AG04450 (cell line): ENCODE results near the gene SNPH. TPM values are rescaled to one million over a fixed set of nuclear protein-coding genes. Genes with fewer than 3 reads are reported as not detected.

Experiments used
- CTCF ChIA-PET: fragments of 300-600, 350-600 bp; formaldehyde crosslinking; extraction: SDS; loops from one replicate; lab custom pipeline; 2022; ENCODE audit warnings: antibody characterized with exemption, inconsistent platforms; lab: Charles Lee
- POLR2A ChIA-PET: fragments of 350-600 bp; formaldehyde crosslinking; extraction: SDS; loops from one replicate; lab custom pipeline; 2021; ENCODE audit warnings: antibody characterized with exemption, inconsistent platforms; lab: Yijun Ruan, JAX
- DNase-seq: peaks from one replicate; pipeline ENCODE4 v3.0.0-alpha.2; 2011; ENCODE audit warnings: low read depth, low spot score
- H3K27ac ChIP-seq: one replicate; pipeline ENCODE4 v1.5.1; 2012; ENCODE audit warnings: low read depth, low read length, control low read depth
- H3K27me3 ChIP-seq: one replicate; pipeline ENCODE4 v1.6.0; 2012; ENCODE audit warnings: low read length; ENCODE audit not compliant: control insufficient read depth, insufficient read depth
- H3K4me3 ChIP-seq: 2 replicates; pipeline ENCODE4 v1.5.1; 2011; ENCODE audit warnings: mild to moderate bottlenecking, low read depth, low read length, control low read depth
- H3K9me3 ChIP-seq: 2 replicates; pipeline ENCODE4 v1.5.1; 2012; ENCODE audit warnings: low read length; ENCODE audit not compliant: control insufficient read depth, insufficient read depth
- CTCF ChIP-seq: IDR thresholded peaks from 2 replicates; pipeline ENCODE4 v1.5.1; 2011; ENCODE audit warnings: low read depth, low read length, control low read depth, inconsistent platforms
- polyA plus RNA-seq: library from polyadenylated mRNA; depleted of rRNA; stranded (reverse); fragments of >200 nt; gene quantifications from 2 replicates; pipeline ENCODE4 v1.2.3, GENCODE V29; 2011

Gene SNPH
- polyA plus RNA-seq, 1 experiment = 1.5 TPM

GRCh38 chr20:1333462-1334369 is 67.6 kb downstream of the SNPH start:
- no peak overlapping the region for H3K4me3 ChIP-seq
- no peak for DNase-seq
- no peak overlapping the region for H3K27ac ChIP-seq
- ChIA-PET CTCF (no interaction called here), POLR2A (interaction anchor here (0.6 kb wide), 1 partner anchor 136 kb away, joined by 3 read pairs; no protein-coding TSS in a partner anchor)
- no peaks in the 10 kb centered on the region for H3K27me3 ChIP-seq
- H3K9me3 ChIP-seq = no peaks in the 10 kb centered on the region
- no peak for TF ChIP-seq CTCF

DNA sequence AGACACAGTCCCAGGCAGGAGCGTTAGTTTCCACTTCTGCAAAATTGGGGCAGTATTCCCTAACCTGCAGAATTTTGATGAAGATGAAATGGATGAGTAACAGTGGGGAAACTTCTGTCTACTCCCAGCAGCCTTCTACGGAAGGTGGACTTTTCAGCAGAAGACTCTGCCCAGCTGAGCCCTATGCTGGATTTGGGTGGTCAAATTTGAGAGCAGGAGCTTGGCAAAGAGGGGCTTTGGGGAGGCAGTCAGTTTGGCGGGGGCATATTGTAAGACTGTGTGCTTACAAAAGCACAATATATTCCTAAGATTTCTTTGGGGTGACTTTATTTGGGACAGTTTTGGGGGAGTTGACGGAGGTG is 68.3 kb downstream of the SNPH start:
- Histone ChIP-seq H3K4me3 (no peak overlapping the region), H3K9me3 (no peaks in the 10 kb centered on the region), H3K27me3 (no peaks in the 10 kb centered on the region), H3K27ac (no peak overlapping the region)
- no peak for DNase-seq
- ChIA-PET CTCF (interaction anchor here (0.7 kb wide), 1 partner anchor 951 kb away, joined by 3 read pairs; no protein-coding TSS in a partner anchor), POLR2A (interaction anchor here (0.6 kb wide), 1 partner anchor 8 kb away, joined by 3 read pairs; no protein-coding TSS in a partner anchor)
- no peak for TF ChIP-seq CTCF

DNA sequence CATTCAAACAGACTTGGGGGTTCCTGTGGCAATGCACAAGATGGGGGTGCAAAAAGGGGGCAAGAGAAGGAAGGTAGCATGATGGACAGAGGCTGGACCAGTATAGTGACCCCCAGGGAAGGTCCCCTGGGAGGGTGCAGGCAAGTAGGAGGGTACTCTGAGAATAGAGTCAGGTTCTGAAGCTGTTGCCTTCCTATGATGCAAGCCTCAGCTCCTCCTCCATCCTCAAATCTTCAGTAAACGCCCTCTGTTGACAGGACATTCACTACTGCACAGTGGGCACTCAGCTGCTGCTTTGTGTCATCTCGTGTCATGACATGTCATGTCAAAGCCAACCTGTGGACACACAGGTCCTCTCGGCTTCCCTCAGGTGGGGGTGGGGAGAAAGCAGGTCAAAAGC is 68.7 kb downstream of the SNPH start:
- no peak for TF ChIP-seq CTCF
- ChIA-PET CTCF (interaction anchor here (0.7 kb wide), 1 partner anchor 952 kb away, joined by 3 read pairs; no protein-coding TSS in a partner anchor), POLR2A (interaction anchor here (0.6 kb wide), 1 partner anchor 9 kb away, joined by 3 read pairs; no protein-coding TSS in a partner anchor)
- no peak for DNase-seq
- Histone ChIP-seq H3K9me3 (no peaks in the 10 kb centered on the region), H3K27me3 (no peaks in the 10 kb centered on the region), H3K4me3 (no peak overlapping the region), H3K27ac (no peak overlapping the region)

DNA sequence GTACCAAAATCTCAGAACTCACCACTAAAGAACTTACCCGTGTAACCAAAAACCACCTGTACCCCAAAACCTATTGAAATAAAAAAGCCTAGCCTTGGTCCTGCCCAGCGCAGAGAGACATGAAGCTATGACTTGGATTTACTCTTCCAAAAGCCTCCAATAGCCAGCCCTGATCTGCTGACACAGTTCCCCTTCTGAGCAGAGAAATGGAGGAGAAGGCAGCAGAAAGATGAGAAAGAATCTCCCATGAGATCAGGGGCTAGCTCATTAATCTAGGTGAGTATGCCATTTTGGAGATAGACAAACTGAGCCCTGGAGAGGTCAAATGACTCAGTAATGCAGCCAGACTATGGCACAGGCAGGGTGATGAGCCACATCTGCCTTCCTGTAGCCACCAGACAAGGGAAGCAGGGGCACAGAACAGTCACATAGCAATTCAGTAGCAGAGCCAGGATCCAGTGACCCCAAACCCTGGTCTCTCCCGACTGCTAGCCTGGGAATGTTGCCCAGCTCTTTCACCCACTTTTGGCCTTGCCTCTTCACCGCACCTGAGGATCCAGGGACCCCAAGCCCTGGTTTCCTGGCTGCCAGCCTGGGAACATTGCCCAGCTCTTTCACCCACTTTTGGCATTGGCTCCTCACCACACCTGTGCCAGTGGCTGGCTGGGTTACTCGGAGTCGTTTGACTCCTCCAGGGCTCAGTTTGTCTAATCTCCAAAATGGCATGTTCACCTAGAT is 70.0 kb downstream of the SNPH start:
- ChIA-PET POLR2A (no interaction called here), CTCF (interaction anchor here (1.2 kb wide), 1 partner anchor 101 kb away, joined by 3 read pairs; no protein-coding TSS in a partner anchor)
- no peak for TF ChIP-seq CTCF
- no peaks in the 10 kb centered on the region for H3K9me3 ChIP-seq
- no peak overlapping the region for H3K27ac ChIP-seq
- no peak overlapping the region for H3K4me3 ChIP-seq
- H3K27me3 ChIP-seq = no peaks in the 10 kb centered on the region
- no peak for DNase-seq
